Measurements from ENCODE around the gene RAB1A. TPM values are rescaled to one million over a fixed set of nuclear protein-coding genes. Genes with fewer than 3 reads are reported as not detected.
"Not testable (repeated sequence)": the region's sequence is repeated elsewhere in the genome, so short reads cannot be mapped to it uniquely, and the experiment has no call there.

The RAB1A gene
- total and polyA plus RNA-seq, 12 donors: 77.8 to 165 (median 117) TPM

DNA sequence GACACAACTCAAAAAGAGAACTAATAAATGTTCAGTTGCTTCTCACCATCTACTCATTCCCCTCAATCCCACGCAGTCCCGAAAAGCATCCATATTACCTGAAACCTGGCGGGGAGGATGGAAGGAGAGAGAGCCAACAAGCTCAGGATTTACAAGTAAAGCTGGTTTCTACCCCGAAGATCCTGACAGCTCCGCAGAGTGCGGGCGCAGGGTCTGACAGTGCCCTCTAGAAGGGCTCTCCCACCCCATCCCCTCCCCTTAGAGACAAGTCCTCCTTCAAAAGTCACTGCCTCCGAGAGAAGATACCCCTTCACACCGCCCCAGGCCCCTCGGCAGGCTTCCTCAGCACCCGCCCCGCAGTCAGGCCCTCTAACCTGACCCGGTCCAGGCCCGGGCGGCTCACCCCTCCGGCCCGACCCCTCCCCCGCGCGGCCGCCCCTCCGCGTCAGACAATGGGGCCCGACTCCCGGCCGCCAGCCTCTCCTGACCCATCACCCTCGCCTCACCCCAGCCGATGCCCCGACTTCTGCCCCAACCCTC lies 550 bp downstream of the RAB1A start:
- no peaks in the 10 kb centered on the region for H3K9me3 ChIP-seq
- H3K27me3 ChIP-seq: no peaks in the 10 kb centered on the region
- WGBS, 2 donors: 1% methylated on average over 28 to 29 of the region's 29 CpGs
- H3K4me1 ChIP-seq: peaks cover 7 to 65% (median 48%) of the 10 kb centered on the region in 9 donors
- TF ChIP-seq, protein P1, sequence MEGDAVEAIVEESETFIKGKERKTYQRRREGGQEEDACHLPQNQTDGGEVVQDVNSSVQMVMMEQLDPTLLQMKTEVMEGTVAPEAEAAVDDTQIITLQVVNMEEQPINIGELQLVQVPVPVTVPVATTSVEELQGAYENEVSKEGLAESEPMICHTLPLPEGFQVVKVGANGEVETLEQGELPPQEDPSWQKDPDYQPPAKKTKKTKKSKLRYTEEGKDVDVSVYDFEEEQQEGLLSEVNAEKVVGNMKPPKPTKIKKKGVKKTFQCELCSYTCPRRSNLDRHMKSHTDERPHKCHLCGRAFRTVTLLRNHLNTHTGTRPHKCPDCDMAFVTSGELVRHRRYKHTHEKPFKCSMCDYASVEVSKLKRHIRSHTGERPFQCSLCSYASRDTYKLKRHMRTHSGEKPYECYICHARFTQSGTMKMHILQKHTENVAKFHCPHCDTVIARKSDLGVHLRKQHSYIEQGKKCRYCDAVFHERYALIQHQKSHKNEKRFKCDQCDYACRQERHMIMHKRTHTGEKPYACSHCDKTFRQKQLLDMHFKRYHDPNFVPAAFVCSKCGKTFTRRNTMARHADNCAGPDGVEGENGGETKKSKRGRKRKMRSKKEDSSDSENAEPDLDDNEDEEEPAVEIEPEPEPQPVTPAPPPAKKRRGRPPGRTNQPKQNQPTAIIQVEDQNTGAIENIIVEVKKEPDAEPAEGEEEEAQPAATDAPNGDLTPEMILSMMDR (IDR thresholded peaks at IDR 0.05): no peak
- DNase-seq: peak in 1 of 2 donors; percentile 58
- H3K27ac ChIP-seq: peak overlapping the region; percentile 74 to 99 (median 93)
- ATAC-seq: peak; percentile 18 to 63 (median 36)
- H3K4me3 ChIP-seq: peak overlapping the region; percentile 54 to 96 (median 78)
- intact Hi-C loops (cut with DNase I): loop anchor here in 5 of 10 donors (5.0 to 10.0 kb wide), 6 partner anchors 37 to 72 kb away; partner anchors contain the start of gene CEP68 (in 1 of the 5)
- H3K36me3 ChIP-seq: no peaks in the 10 kb centered on the region

DNA sequence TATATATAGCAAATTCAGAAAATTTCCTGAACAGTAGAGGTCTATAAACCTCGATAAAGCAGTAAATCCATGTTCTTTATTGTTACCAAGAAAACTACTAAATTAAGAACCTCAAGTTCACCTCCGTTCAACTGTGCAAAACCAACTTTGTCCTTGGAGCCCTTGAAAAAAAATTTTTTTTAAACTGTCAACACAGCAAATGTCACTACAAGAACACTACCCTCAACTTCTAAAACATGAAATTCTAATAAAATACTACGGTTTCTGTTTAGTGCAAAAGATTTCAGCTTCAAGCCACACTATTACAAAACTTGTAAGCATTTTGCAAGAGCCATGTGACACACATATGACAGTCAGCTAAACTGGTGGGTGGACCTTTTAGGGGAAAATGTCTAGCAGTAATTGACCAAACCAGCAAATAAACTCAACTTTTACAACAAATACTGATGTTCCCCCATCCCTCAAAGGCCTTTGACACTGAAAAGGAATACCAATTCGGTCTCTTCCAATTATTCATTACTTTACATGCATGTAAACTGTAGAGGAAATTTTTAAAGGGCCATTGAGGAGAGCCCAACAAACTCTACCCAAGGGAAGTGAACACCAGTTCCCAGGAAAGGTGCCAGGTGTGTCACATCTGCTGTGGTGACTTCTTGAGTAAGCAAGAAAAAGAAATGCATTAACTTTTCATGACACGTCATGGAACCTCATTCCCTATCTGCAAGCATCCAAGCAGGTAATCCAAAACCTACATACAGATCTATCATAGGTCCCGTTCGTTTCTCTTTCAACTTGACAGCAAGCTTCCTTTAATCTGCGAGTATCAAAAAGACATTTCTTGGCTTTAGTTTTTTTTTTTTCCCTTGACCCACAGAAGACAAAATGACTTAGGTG lies 1.4 kb downstream of the RAB1A start:
- Histone ChIP-seq H3K9me3 (no peaks in the 10 kb centered on the region), H3K27ac (peak overlapping the region; percentile 74 to 99 (median 93)), H3K4me3 (peak overlapping the region; percentile 54 to 96 (median 78)), H3K27me3 (no peaks in the 10 kb centered on the region), H3K36me3 (no peaks in the 10 kb centered on the region), H3K4me1 (peaks cover 7 to 73% (median 56%) of the 10 kb centered on the region in 9 donors)
- intact Hi-C loops (cut with DNase I): loop anchor here in 5 of 10 donors (5.0 to 10.0 kb wide), 6 partner anchors 36 to 71 kb away; partner anchors contain the start of gene CEP68 (in 1 of the 5)
- DNase-seq (no peak), ATAC-seq (no peak)
- WGBS, 2 donors: 10 to 11% methylated on average over 8 of the region's 8 CpGs
- TF ChIP-seq, protein P1 (IDR thresholded peaks at IDR 0.05): no peak

DNA sequence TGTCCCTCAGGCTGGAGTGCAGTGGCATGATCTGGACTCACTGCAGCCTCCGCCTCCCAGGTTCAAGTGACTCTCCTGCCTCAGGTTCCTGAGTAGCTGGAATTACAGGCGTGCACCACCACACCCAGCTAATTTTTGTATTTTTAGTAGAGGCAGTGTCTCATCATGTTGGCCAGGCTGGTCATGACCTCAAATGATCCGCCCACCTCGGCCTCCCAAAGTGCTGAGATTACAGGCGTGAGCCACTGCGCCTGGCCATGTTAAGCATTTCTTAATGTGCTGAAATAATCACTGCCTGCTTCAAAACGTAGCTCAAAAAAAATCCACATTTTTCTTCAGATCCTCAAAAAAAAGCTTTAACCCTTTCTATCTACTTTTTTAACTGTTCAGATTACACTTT lies 4.4 kb downstream of the RAB1A start:
- H3K4me3 ChIP-seq: peak overlapping the region in 1 of 10 donors; percentile 93
- H3K27me3 ChIP-seq, H3K9me3 ChIP-seq, H3K36me3 ChIP-seq, ATAC-seq: not testable (repeated sequence)
- H3K4me1 ChIP-seq: peaks cover 5 to 79% (median 74%) of the 10 kb centered on the region in 9 donors
- WGBS, 2 donors: 52 to 56% methylated on average over 7 of the region's 7 CpGs
- intact Hi-C loops (cut with DNase I): loop anchor here in 5 of 10 donors (5.0 to 10.0 kb wide), 6 partner anchors 33 to 68 kb away; partner anchors contain the start of gene CEP68 (in 1 of the 5)
- peak in 1 of 2 donors; percentile 32 for DNase-seq
- H3K27ac ChIP-seq: peak overlapping the region in 7 of 10 donors; percentile 23 to 98 (median 56)

DNA sequence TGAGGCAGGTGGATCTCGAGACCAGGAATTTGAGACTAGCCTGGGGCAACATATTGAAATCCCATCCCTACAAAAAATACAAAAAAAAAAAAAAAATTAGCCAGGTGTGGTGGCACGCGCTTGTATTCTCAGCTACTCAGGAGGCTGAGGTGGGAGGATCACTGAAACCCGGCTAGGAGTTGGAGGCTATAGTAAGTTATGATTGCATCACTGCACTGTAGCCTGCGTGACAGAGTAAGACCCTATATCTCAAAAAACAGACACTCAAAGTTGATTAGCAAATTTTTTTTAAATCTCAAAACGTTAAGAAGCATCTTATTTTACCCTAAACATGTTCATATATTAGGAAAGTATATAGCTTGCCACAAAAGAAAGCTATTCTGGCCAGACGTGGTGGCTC lies 7.6 kb downstream of the RAB1A start:
- H3K4me1 ChIP-seq: peaks cover 1 to 93% (median 85%) of the 10 kb centered on the region in 9 donors
- WGBS, 2 donors: 84 to 87% methylated on average over 7 of the region's 7 CpGs
- H3K27me3 ChIP-seq: no peaks in the 10 kb centered on the region
- TF ChIP-seq, protein P1 (IDR thresholded peaks at IDR 0.05): no peak
- DNase-seq (no peak), ATAC-seq (no peak)
- peaks cover 0 to 9% (median 0%) of the 10 kb centered on the region in 9 donors for H3K36me3 ChIP-seq
- H3K9me3 ChIP-seq: no peaks in the 10 kb centered on the region
- intact Hi-C loops (cut with DNase I): loop anchor here in 3 of 10 donors (10.0 kb wide), 2 partner anchors 48 to 58 kb away; no protein-coding TSS in a partner anchor
- H3K4me3 ChIP-seq: no peak overlapping the region
- no peak overlapping the region for H3K27ac ChIP-seq

Measured in heart right ventricle (tissue), 16 donors.